Glomerular endothelial cell (primary cell): ENCODE results near the gene KCTD15. TPM values are rescaled to one million over a fixed set of nuclear protein-coding genes. Genes with fewer than 3 reads are reported as not detected.

Experiments used
- DNase-seq: peaks from one replicate; pipeline ENCODE4 v3.0.0-alpha.2; 2011; ENCODE audit warnings: low read depth, low spot score; ENCODE audit errors: extremely low read depth
- total RNA-seq: library from RNA; depleted of rRNA; stranded (reverse); fragments of >200 nt; gene quantifications from 2 replicates; pipeline ENCODE4 v1.2.3, GENCODE V29; 2015

The KCTD15 gene
- total RNA-seq, 1 donor from 2014 or later, result 72.3 TPM

DNA sequence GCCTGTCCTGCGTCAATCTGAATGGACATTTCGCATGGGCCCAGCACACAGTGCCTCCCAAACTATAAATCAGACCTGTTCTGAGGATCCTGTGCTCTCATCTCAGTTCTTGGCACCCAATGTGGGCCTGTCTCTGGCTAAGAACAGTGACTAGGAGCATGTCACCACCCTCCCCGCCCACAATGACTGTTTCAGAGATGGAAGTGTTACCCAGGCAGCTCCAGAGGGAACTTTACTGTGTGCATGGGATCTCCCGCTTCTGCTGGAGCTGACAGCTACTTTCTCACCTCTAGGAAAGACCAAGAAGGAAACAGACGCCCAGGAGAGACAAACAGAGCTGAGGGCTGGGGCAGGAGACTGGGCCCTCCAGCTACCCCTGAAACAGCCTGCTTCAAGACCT, 45.0 kb downstream of the KCTD15 start:
- DNase-seq, result no peak

DNA sequence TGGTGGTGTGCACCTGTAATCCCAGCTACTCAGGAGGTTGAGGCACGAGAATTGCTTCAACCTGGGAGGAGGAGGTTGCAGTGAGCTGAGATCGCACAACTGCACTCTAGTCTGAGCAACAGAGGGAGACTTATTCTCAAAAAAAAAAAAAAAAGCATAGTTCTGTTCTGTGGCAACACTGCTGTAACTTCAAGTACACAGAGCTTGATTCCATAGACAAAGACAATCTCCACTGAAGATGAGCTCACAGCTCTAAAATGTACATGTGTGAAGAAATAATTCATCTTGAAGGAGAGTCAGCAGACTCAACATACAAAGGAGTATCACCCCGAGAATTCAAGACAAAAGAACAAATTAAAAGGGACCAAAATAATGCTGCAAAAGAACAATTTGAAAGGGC, 47.8 kb downstream of the KCTD15 start:
- no peak for DNase-seq

DNA sequence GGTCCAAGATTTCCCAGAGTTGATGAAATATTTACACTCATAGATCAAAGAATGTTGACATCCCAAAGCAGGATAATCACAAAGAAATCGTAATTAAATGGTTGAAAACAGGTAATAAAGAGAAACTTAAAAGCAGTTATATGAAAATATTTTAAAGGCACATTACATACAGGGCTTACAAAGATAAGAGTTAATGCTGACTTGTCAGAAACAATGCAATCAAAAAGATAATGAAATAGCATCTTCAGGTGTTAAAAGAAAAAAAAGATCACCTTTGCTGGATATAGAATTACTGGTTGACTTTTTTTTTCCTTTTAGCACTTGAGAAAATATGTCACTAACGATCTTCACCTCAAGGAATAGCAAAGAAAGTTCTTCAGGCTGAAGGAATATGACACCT, 48.8 kb downstream of the KCTD15 start:
- DNase-seq, result no peak

DNA sequence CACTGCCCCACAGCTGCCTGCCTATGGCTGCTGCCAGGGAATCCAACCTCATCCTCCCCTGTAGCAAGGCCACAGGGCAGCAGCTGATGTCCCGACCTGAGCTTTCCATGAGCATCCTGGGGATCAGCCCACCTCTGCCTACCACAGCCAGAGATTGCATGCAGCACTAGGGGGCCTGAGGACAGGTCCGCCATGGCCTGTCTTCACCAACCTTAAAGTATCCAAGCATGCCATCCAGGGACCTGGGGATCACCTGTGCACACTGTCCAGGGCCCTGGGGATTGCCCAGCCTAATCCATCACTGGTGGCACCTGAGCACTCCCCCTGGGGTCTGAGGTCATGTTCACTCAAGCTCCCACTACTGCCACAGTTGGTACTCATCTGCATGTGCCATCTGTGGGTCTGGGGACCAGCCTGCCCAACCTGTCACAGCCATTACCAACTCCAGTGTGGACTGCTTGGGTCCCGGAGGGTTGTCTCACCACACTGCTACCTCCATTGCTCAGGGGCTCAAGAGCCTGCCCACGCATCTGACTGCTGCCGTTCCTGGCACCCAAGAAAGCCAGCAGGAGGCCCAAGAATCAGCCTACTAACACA, 53.0 kb downstream of the KCTD15 start:
- DNase-seq, result no peak

DNA sequence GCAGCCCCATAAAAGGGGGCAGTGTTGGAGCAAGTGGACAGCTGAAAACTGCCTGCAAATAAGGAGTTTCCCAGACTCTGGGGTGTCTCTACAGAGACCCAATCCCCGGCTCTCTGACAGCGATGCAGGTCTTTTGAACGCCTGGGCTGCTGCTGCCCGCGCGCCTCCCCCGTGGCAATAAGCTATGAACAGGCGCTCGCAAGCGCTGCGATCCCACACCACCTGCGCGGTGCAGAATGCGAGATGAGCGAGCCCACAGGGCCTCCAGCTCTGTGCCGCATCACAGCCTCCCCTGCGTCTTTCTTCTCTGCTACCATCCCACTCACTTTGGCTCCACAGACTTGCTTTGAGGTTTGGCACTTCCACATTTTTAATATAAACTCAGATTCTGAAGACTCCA, 62.3 kb downstream of the KCTD15 start:
- DNase-seq, result no peak

DNA sequence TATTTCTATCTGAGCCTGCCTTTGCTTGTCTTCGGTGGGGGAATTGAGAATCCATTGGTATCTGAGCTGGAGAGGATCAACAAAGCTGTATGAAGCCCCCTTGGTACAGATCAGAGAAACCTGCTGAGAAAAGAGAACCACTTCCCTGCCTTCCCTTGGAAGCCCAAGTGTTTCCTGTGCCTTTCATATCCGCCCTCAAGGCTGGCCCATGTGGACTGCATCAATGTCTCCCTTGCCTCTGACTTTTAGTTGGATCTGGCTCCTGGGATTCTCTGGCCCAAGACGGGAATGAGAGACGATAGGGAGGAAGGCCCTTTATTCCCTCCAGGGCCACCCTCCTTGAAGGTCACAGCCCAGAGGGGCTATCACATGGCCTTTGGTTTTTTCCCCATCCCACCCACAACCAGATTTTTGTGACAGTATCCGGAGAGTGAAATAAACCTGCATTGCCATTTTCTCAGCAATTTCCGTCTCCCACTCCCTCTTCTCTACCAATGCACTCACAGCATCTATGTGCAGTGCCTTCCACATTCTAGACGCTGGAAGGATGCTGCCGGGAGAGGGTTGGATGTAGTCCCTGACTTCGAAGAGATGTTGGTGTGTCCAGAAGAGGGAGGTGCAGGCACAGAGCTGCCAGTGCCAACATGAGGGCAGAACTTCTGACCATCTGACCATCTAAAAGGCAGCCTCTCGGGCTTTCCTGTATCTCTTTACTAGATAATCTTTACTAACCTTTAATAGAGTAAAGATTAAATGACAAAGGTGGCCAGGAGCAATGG, 63.8 kb downstream of the KCTD15 start:
- no peak for DNase-seq

DNA sequence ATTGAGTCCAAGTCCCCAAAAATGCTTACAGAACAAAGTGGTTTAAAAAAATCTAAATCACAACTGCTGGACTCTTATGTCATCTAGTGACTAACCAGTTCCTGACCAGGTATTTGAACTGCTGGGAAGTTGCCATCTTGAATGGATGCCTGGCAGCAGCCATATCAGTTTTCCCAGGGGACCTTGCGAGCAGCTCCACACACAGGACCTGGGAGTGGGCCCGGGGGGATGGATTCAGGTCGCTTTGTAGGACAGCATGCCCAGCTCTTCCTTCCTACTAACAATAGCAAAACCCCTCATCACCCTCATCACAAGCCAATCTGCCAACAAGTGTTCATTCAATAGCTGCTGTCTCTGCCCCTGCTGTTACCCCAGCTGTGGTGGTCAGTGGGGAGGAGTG, 65.3 kb downstream of the KCTD15 start:
- no peak for DNase-seq

DNA sequence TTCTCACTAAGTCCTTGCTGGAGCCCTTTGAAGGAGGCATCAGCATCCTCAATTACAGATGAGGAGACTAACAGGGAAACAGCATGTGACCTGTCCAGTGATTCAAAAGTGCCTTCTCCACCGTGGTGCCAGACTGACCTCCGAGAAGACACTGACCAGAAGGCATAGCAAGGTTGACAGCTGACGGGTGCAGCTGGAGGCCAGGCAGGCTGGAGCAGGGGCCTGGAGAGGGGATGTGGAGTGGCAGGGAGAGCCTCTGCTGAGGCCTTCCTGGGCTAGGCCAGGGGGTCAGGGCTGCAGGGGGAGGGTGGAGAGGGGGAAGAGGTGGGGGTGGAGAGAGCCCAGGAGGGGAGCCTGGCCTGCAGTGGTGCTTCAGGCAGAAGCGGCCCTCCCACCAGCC, 66.3 kb downstream of the KCTD15 start:
- no peak for DNase-seq

DNA sequence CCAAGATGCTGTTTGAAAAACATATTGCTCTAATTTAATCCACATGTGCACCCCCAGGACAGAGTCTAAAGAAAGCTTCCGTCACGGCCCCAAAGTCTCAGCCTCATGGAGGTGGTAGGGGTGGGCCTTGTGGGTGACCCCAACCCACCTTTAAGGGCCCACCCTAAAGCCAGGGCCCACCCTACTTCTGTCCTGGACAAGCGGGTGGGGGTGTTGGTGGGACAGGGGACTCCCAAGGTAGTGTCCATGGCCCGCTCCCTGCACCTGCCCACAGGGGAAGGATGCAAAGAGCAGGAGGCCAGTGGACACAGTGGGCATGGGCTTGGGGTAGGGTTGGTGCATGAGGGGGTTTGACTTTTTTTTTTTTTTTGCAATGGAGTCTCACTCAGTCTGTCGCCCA, 66.8 kb downstream of the KCTD15 start:
- no peak for DNase-seq

DNA sequence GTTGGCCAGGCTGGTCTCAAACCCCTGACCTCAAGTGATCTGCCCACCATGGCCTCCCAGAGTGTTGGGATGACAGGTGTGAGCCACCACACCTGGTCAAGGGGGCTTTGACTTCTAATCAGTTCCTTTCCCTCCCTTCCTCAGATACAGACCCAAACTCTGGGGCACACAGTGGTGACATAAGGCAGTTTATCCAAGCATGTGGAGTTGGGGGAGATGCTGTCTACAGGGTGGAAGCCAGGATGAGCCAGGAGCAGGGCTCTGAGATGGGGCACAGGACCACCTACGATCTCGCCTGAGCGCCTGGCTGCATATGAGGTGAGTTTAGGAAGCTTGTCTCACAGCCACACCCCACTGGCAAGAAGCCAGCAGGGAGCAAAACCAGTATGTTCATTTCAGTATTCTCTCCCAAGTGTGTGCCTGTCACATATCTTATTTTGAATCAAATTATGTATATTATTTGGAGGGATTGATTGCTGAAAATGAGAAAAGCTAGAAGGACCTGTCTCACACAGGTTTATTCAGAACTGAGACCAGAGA, 67.7 kb downstream of the KCTD15 start:
- DNase-seq, result no peak

DNA sequence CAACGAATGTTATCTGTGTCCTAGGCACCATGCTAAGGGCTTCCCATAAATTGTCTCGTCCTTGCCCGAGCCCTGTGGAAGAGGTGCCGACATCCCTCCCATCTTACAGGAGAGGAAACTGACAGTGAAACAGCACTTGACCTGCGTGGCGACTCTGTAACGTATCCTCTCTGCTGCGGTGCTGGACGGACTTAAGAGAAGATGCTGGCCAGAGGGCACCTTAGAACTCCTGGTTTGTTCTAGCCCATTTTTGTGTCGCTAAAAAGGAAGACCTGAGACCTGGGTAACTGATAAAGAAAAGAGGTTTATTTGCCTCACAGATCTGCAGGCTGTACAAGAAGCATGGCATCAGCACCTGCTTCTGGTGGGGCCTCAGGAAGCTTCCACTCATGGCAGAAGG, 68.6 kb downstream of the KCTD15 start:
- DNase-seq, result no peak

Other genes with a start within 250 kb of the KCTD15 start
- gene CHST8, start 174.9 kb upstream of the KCTD15 start, total RNA-seq, result 0.58 TPM in 1 of 2 replicates, not detected in the other